Astrocyte (in vitro differentiated cells and primary cell): ENCODE measurements around the gene LHPP. TPM values are rescaled to one million over a fixed set of nuclear protein-coding genes. Genes with fewer than 3 reads are reported as not detected.

Source experiments
- DNase-seq: peaks from one replicate; pipeline ENCODE4 v3.0.0-alpha.2; 2010; ENCODE audit warnings: low read depth
- FAIRE-seq: peaks from 2 replicates; lab custom pipeline; 2011; peaks lifted over from hg19 to GRCh38; lab: Jason Lieb, UNC
- H2AFZ ChIP-seq: 2 replicates; pipeline ENCODE4 v1.6.0; 2012; ENCODE audit warnings: low read depth, low read length, inconsistent platforms
- H3K27ac ChIP-seq: 2 replicates; pipeline ENCODE4 v1.5.1; 2011; ENCODE audit warnings: low read depth, low read length, inconsistent platforms
- H3K27me3 ChIP-seq: 2 replicates; pipeline ENCODE4 v1.6.0; 2011; ENCODE audit warnings: low read length, inconsistent platforms; ENCODE audit not compliant: insufficient read depth
- H3K36me3 ChIP-seq: 2 replicates; pipeline ENCODE4 v1.5.1; 2011; ENCODE audit warnings: low read length, inconsistent platforms; ENCODE audit not compliant: insufficient read depth
- H3K4me1 ChIP-seq: 2 replicates; pipeline ENCODE4 v1.5.1; 2011; ENCODE audit warnings: low read length, inconsistent platforms; ENCODE audit not compliant: insufficient read depth
- H3K4me2 ChIP-seq: 2 replicates; pipeline ENCODE4 v1.6.0; 2012; ENCODE audit warnings: low read length, inconsistent platforms
- H3K4me3 ChIP-seq: 2 replicates; pipeline ENCODE4 v1.5.1; 2011; ENCODE audit warnings: low read depth, mild to moderate bottlenecking, low read length, inconsistent platforms; ENCODE audit not compliant: insufficient read depth
- H3K79me2 ChIP-seq: 2 replicates; pipeline ENCODE4 v1.6.0; 2012; ENCODE audit warnings: mild to moderate bottlenecking, low read length, inconsistent platforms; ENCODE audit not compliant: insufficient read depth
- H3K9ac ChIP-seq: 2 replicates; pipeline ENCODE4 v1.6.0; 2012; ENCODE audit warnings: mild to moderate bottlenecking, low read length, inconsistent platforms
- H3K9me3 ChIP-seq: 2 replicates; pipeline ENCODE4 v1.5.1; 2012; ENCODE audit warnings: low read depth, mild to moderate bottlenecking, low read length, inconsistent platforms; ENCODE audit not compliant: insufficient read depth
- H4K20me1 ChIP-seq: 2 replicates; pipeline ENCODE4 v1.6.0; 2012; ENCODE audit warnings: low read length, inconsistent platforms; ENCODE audit not compliant: insufficient read depth
- H3K27ac Mint-ChIP-seq: one replicate; pipeline ENCODE4 v1.8.0; 2021; ENCODE audit warnings: mild to moderate bottlenecking, mixed read lengths; ENCODE audit not compliant: unreplicated experiment
- H3K27me3 Mint-ChIP-seq: one replicate; pipeline ENCODE4 v1.8.0; 2021; ENCODE audit warnings: low read depth, mixed read lengths; ENCODE audit not compliant: unreplicated experiment
- H3K36me3 Mint-ChIP-seq: one replicate; pipeline ENCODE4 v1.8.0; 2021; ENCODE audit warnings: low read depth, mixed read lengths; ENCODE audit not compliant: unreplicated experiment
- H3K4me1 Mint-ChIP-seq: one replicate; pipeline ENCODE4 v1.8.0; 2021; ENCODE audit warnings: low read depth, mixed read lengths; ENCODE audit not compliant: unreplicated experiment
- H3K4me3 Mint-ChIP-seq: one replicate; pipeline ENCODE4 v1.8.0; 2021; ENCODE audit warnings: mild to moderate bottlenecking, moderate library complexity, mixed read lengths; ENCODE audit not compliant: unreplicated experiment
- H3K9me3 Mint-ChIP-seq: one replicate; pipeline ENCODE4 v1.8.0; 2021; ENCODE audit warnings: mild to moderate bottlenecking, mixed read lengths; ENCODE audit not compliant: unreplicated experiment
- CTCF ChIP-seq: IDR thresholded peaks from 2 replicates; pipeline ENCODE4 v1.5.1; 2011; ENCODE audit warnings: low read depth, mild to moderate bottlenecking, inconsistent platforms, low read length, moderate library complexity; ENCODE audit not compliant: insufficient read depth
- EZH2 ChIP-seq: IDR thresholded peaks from 2 replicates; pipeline ENCODE4 v1.6.1; 2012; ENCODE audit warnings: mild to moderate bottlenecking, low read length, inconsistent platforms; ENCODE audit not compliant: insufficient read depth
- total RNA-seq: library from RNA; stranded (reverse); gene quantifications from 2 replicates; pipeline ENCODE4 v1.2.1, GENCODE V29; 2021

Gene LHPP
- total RNA-seq, 1 donor from 2014 or later, result 6.9 TPM

GRCh38 chr10:124509880-124510632 lies 48.4 kb downstream of the LHPP start:
- H3K27ac ChIP-seq, result no peak overlapping the region

GRCh38 chr10:124510759-124511158 lies 49.1 kb downstream of the LHPP start:
- Histone ChIP-seq H2AFZ (no peak overlapping the region), H3K9ac (no peak overlapping the region), H3K79me2 (no peaks in the 10 kb centered on the region), H3K27me3 (no peaks in the 10 kb centered on the region), H3K4me2 (no peak overlapping the region), H3K4me3 (no peak overlapping the region), H3K36me3 (no peaks in the 10 kb centered on the region), H4K20me1 (no peaks in the 10 kb centered on the region), H3K9me3 (no peaks in the 10 kb centered on the region), H3K4me1 (no peaks in the 10 kb centered on the region), H3K27ac (no peak overlapping the region)
- FAIRE-seq (no peak), DNase-seq (no peak)
- Mint-ChIP-seq H3K36me3 (peaks cover 5% of the 10 kb centered on the region), H3K4me1 (peaks cover 3% of the 10 kb centered on the region), H3K27me3 (peaks cover 5% of the 10 kb centered on the region), H3K27ac (no peak overlapping the region), H3K4me3 (no peak overlapping the region), H3K9me3 (no peaks in the 10 kb centered on the region)
- no peak for TF ChIP-seq EZH2
- no peak for TF ChIP-seq CTCF

More at GRCh38 chr10:124509880-124510632, 48.4 kb downstream of the LHPP start:
- DNase-seq (no peak), FAIRE-seq (no peak)
- Histone ChIP-seq H3K9me3 (no peaks in the 10 kb centered on the region), H3K36me3 (no peaks in the 10 kb centered on the region), H3K79me2 (no peaks in the 10 kb centered on the region), H3K4me3 (no peak overlapping the region), H4K20me1 (no peaks in the 10 kb centered on the region), H3K4me2 (no peak overlapping the region), H3K9ac (no peak overlapping the region), H3K4me1 (no peaks in the 10 kb centered on the region), H3K27me3 (no peaks in the 10 kb centered on the region), H2AFZ (no peak overlapping the region)
- Mint-ChIP-seq H3K4me3 (no peak overlapping the region), H3K27ac (no peak overlapping the region), H3K9me3 (no peaks in the 10 kb centered on the region), H3K4me1 (peaks cover 3% of the 10 kb centered on the region), H3K36me3 (peaks cover 5% of the 10 kb centered on the region), H3K27me3 (peaks cover 7% of the 10 kb centered on the region)
- TF ChIP-seq CTCF, result no peak
- TF ChIP-seq EZH2, result no peak
